HG03064 (cell line): ENCODE measurements around the gene TDRD12.
"Not testable (repeated sequence)": the region's sequence is repeated elsewhere in the genome, so short reads cannot be mapped to it uniquely, and the experiment has no call there.

ENCODE experiments used
- ATAC-seq: cut with Tn5 transposase; IDR thresholded peaks from one replicate; pipeline ENCODE4 v1.9.1; 2021; ENCODE audit warnings: low read depth; ENCODE audit not compliant: unreplicated experiment

The TDRD12 gene

DNA sequence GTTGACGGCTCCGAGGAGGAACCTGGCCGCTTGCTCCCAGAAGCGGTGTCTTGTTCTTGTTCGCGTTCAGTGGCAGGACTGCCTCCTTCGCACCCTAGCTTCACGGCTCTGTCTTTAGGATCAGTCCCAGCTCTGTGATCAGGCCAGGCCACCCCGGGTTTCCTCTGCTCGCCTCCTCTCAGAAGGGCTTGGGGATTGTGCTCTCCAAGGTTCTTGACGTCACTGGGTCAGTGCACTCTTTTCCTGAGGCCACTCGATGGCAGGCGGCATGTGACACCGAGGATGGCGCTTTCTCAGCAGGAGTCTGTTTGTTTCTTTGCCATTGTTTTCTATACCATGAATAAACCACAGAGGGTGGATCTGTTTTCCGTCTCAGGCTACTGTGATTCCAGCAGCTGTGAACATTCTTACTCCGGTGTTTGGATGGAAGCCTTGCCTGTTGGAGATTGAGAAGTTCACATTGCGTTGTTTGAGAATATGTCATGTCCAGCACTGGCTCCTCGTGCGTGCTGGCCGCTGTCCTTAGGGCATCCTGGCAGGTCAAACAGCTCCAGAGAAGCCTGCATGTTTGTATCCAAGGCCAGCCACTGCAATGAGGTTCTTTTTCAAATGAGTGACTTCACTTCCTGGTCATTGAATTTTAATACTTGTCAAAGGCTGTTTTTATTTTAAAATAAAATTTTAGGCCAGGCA lies 105.5 kb downstream of the TDRD12 start:
- no peak for ATAC-seq

DNA sequence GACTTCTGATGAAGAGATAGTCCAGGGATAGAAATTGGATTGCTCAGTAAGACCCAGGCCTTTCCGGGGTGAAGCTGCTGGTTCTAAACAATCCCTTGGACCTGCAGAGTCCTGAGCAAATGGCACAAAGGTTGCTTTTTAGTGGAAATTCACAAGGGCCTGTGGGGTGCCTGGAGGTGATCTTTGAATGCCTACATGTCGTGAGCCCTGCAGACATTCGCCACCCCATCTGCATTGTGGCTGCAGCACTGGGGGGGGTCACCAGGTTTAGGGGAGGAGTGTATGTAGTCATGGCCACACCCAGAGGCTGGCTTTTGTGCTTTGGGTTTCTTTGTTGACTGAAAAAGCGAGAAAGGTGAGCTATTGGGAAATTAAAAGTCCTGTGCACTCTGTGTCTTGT lies 108.6 kb downstream of the TDRD12 start:
- no peak for ATAC-seq

- ATAC-seq = no peak
These were observed 109.2 kb downstream of the TDRD12 start for GRCh38 chr19:32828643-32829344.

- no peak for ATAC-seq
These were observed 109.9 kb downstream of the TDRD12 start for GRCh38 chr19:32829345-32829896.

GRCh38 chr19:32830231-32831014 lies 110.9 kb downstream of the TDRD12 start:
- no peak for ATAC-seq

DNA sequence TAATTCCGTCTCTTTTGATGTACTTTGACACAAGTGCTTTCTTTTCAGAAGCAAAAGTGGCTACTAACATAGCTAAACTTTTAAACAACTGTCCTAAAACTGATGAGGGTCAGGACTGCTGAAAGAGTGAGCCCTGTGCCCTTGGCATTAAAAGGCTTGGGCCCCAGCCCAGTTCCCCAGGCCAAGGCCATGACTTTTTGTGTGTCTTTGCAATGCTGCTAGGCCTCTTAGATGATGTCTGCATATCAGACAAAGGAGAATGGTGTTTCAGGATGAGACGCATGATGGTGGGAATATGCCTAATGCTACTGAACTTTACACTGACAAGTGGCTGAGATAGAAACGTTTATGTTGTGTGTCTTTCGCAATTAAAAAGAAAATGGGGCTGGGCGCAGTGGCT lies 112.0 kb downstream of the TDRD12 start:
- ATAC-seq = no peak

- not testable (repeated sequence) for ATAC-seq
These were observed 112.5 kb downstream of the TDRD12 start for GRCh38 chr19:32832094-32832493.

DNA sequence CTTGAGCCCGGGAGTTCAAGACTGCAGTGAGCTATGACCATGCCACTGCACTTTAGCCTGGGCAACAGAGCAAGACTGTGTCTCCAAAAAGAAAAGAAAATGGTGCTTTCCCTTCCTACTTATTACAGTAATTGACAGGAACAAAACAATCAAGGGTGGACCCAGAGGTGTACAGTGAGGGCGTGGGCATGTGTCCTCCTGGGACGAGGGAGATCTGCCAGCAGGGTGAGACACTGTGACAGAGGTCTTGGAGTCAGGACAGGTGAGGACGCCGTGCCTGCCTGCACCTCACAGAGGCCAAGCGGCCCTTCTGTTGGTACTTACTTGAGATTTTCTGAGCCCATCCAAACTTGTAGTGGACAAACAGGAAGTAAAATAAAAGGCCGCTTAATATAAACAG lies 113.3 kb downstream of the TDRD12 start:
- ATAC-seq = not testable (repeated sequence)

- not testable (repeated sequence) for ATAC-seq
These were observed 113.8 kb downstream of the TDRD12 start for GRCh38 chr19:32833388-32833787.

DNA sequence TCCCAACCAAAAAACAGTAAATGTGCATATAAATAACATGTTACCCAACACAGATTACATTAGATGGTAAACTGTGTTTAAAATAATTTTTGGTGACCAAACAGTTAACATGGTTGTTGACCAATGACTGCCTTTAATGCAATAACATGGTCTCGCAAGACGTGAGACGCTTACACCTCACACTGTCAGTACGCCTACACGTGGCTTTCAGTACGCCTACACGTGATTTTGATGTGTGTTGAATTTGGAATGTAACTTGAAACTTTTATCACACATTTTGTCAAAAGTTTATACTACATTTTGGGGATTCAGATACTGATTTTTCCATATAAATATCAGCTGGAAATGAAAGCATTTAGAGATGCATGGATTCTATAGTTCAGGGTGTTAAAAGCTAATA lies 118.0 kb downstream of the TDRD12 start:
- ATAC-seq = no peak

- ATAC-seq = no peak
These were observed 122.5 kb downstream of the TDRD12 start for GRCh38 chr19:32842061-32842460.

GRCh38 chr19:32843716-32844245 lies 124.2 kb downstream of the TDRD12 start:
- no peak for ATAC-seq

DNA sequence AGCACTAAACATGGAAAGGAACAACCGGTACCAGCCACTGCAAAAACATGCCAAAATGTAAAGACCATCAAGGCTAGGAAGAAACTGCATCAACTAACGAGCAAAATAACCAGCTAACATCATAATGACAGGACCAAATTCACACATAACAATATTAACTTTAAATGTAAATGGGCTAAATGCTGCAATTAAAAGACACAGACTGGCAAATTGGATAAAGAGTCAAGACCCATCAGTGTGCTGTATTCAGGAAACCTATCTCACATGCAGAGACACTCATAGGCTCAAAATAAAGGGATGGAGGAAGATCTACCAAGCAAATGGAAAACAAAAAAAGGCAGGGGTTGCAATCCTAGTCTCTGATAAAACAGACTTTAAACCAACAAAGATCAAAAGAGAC lies 128.5 kb downstream of the TDRD12 start:
- ATAC-seq = not testable (repeated sequence)

DNA sequence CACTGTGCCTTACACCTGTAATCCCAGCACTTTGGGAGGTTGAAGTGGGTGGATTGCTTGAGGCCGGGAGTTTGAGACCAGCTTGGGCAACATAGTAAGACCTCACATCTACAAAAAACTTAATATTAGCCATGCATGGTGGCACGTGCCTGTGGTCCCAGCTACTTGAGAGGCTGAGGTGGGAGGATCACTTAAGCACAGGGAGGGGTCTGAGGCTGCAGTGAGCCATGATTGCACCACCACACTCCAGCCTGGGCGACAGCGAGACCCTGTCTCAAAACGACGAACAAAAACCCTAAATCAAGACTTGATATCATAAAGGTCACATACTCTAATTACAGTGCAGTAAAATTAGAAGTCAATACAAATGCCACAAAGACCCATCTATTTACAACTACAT lies 132.6 kb downstream of the TDRD12 start:
- ATAC-seq = no peak

GRCh38 chr19:32856818-32857217 lies 137.3 kb downstream of the TDRD12 start:
- not testable (repeated sequence) for ATAC-seq

GRCh38 chr19:32857584-32857983 lies 138.0 kb downstream of the TDRD12 start:
- ATAC-seq = no peak

- ATAC-seq = no peak
These were observed 138.6 kb downstream of the TDRD12 start for GRCh38 chr19:32858155-32858554.

DNA sequence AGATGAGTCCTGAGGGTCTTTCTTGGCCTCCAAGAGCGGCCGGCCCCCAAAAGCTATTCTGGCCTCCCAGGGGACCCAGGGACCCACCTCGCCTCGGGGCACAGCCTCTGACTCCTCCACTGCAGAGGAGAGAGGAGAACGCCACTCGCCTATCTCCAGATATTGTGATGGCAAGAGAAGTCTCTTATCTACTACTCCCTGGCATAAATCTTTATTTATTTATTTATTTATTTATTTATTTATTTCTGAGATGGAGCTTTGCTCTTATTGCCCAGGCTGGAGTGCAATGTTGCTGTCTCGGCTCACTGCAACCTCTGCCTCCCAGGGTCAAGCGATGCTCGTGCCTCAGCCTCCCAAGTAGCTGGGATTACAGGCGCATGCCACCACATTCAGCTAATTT lies 139.0 kb downstream of the TDRD12 start:
- no peak for ATAC-seq

- ATAC-seq = no peak
These were observed 140.0 kb downstream of the TDRD12 start for GRCh38 chr19:32859591-32859990.

- no peak for ATAC-seq
These were observed 142.0 kb downstream of the TDRD12 start for GRCh38 chr19:32861596-32861995.

DNA sequence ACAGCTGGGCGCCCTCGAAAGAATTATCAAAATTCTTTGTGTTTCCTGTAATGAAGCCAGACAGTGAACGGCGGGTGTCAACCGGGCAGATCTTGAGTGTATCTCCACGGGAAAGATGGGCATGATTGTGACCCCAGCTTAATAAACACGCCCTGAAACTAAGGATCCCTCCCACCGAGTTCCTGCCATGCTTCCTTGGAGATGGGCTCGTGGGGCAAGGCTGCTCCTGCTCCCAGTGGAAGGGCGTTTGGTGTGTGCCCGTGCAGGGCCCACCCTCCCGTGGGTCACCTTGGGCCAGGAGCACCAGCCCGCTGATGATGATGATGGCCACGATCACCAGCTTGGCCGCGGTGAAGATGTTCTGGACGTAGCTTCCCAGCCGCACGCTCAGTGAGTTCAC lies 142.6 kb downstream of the TDRD12 start:
- no peak for ATAC-seq
